GM12874 (cell line): ENCODE measurements around the gene PNRC2.

Experiments used
- TF ChIP-seq, protein P1 (sequence below): IDR thresholded peaks from 2 replicates; pipeline ENCODE4 v1.5.1; 2011; ENCODE audit warnings: low read depth, mild to moderate bottlenecking, control low read depth, low read length, moderate library complexity; ENCODE audit not compliant: insufficient read depth

PNRC2 gene

DNA sequence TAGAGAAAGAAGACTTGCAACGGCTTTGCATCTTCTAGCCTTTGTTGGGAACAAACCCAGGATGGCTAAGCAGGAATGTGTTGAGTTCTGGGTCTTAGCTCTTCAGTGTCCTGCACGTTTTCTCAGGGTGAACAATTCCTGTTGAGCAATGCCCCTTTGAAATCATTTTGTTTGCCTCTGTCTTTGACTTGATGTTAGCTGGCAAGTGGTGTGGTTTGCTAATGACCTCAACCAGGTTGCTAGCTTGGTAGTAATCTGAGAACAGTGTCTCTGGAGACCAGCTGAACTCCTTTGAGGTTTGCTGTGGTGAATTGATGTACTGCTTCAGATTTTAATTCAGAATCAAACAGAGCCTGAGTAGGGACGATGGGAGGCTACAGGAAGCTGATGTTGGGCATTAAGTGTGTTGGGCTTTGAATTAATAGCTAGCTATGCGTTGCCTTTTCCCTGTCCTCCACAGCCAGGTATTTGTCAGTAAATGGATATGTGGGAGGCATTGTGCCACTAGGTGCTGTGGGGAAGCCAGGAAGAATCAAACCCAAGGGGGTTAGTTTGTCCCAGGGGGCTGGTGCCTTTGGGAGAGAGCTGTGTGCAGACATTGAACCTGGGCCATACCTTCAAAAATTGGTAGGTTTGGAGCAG is 43.8 kb downstream of the PNRC2 start:
- TF ChIP-seq, protein P1, sequence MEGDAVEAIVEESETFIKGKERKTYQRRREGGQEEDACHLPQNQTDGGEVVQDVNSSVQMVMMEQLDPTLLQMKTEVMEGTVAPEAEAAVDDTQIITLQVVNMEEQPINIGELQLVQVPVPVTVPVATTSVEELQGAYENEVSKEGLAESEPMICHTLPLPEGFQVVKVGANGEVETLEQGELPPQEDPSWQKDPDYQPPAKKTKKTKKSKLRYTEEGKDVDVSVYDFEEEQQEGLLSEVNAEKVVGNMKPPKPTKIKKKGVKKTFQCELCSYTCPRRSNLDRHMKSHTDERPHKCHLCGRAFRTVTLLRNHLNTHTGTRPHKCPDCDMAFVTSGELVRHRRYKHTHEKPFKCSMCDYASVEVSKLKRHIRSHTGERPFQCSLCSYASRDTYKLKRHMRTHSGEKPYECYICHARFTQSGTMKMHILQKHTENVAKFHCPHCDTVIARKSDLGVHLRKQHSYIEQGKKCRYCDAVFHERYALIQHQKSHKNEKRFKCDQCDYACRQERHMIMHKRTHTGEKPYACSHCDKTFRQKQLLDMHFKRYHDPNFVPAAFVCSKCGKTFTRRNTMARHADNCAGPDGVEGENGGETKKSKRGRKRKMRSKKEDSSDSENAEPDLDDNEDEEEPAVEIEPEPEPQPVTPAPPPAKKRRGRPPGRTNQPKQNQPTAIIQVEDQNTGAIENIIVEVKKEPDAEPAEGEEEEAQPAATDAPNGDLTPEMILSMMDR = no peak

DNA sequence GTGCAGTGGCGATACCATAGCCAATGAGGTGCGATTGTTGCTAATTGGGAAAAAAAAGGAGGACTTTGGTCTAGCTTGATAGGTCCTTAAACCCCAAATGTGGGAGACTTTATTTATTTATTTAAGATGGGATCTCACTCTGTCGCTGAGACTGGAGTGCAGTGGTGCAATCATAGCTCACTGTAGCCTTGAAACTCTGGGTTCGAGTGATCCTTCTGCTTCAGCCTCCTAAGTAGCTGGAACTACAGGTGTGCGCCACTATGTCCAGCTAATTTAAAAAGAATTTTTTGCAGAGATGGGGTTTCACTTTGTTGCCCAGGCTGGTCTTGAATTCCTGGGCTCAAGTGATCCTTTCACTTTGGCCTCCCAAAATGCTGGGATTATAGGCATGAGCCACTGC is 44.5 kb downstream of the PNRC2 start:
- TF ChIP-seq, protein P1 = no peak

DNA sequence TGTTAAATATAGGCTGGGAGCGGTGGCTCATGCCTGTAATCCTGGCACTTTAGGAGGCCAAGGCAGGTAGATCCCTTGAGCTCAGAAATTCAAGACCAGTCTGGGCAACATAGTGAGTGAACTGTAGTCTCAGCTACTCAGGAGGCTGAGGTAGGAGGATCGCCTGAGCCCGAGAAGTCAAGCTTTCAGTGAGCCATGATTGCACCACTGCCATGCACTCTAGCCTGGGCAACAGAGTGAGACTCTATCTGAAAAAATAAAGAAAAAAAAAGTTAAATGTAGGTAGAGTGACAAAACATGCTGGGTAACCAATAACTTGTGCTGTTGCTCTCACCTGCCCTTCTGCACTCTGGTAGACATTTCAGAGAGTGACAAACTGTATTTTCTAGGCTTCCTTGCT is 45.5 kb downstream of the PNRC2 start:
- TF ChIP-seq, protein P1 = no peak

DNA sequence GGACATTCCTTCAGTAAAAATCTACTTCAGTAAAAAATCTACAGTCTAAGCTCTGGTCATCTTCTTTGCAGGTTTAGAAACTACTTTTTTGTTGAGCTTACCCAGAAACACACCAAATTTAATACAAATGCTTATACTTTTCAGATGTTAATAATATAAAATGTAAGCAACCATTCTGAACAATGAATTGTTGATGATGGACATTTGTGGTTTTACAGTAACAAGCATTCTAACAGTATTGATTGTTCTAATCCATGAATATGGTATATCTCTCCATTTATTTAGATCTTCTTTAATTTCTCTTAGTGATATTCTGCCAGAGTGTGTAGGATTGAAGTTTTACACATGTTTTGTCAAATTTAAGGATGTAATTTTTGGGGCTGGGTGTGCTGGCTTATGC is 47.5 kb downstream of the PNRC2 start:
- TF ChIP-seq, protein P1 = no peak

DNA sequence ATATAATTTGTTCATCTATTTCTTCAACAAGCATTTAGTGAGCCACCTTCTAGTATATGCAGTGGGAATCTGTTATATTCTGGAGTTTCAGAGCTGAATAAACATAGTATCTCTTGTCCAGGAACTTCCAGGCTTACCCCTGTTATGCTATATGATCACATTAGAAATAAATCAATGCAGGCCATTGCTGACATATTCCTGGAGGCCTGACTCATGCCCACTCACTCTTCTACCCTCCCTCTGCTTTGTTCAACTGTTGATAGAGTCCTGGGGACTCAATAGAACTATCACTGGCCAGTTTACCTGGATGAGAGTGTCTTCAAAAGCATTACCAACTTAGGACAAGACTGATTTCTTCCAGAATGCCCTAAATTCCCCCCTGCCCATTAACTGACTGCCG is 49.8 kb downstream of the PNRC2 start:
- TF ChIP-seq, protein P1 = no peak

DNA sequence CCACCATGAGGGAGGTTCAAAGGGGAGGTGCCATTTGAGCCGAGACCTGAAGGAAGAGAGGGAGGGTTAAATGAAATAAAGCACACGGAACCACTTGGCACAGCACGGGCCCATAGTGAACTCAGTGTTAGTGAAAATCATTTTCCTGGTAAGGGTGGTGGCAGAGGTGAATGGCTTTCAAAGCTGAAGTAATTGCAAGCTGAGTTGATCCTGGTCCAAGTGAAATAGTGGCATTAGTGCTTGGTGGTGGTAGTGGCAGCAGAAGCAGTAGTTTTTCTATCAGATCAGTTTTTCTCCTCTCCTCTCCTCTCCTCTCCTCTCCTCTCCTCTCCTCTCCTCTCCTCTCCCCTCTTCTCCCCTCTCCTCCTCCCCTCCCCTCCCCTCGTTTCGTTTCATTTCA is 51.0 kb downstream of the PNRC2 start:
- TF ChIP-seq, protein P1 = no peak
